Thyroid gland (tissue), 4 donors: ENCODE results near the gene CDCA5. TPM values are rescaled to one million over a fixed set of nuclear protein-coding genes. Genes with fewer than 3 reads are reported as not detected.

ENCODE experiments used
- DNase-seq, 2 donors: peaks; one replicate each; pipeline ENCODE4 v3.0.0-alpha.2; 2019
- H3K27ac ChIP-seq, 3 donors: fragments of 200-600 bp; sonication (generic); 1 replicate in 2 of 3; 2 replicates in 1 of 3; pipeline ENCODE4 v1.5.1; 2016 to 2019; ENCODE audit warnings: mild to moderate bottlenecking in 1 of 3, moderate library complexity in 1 of 3
- H3K27me3 ChIP-seq: fragments of 200-600 bp; sonication (generic); one replicate; pipeline ENCODE4 v1.5.1; 2019
- H3K36me3 ChIP-seq, 2 donors: fragments of 200-600 bp; sonication (generic); one replicate each; pipeline ENCODE4 v1.5.1; 2016 to 2019
- H3K4me1 ChIP-seq, 2 donors: fragments of 200-600 bp; sonication (generic); one replicate each; pipeline ENCODE4 v1.5.1; 2017 to 2019
- H3K4me3 ChIP-seq, 3 donors: fragments of 200-600 bp; sonication (generic); replicated peaks in 1 of 3; 1 replicate in 2 of 3; 2 replicates in 1 of 3; pipeline ENCODE4 v1.5.1; 2016; ENCODE audit warnings: mild to moderate bottlenecking in 1 of 3
- H3K9me3 ChIP-seq: fragments of 200-600 bp; sonication (generic); one replicate; pipeline ENCODE4 v1.5.1; 2017
- POLR2A ChIP-seq, 2 donors: fragments of 450-650 bp; IDR thresholded peaks; one replicate each; pipeline ENCODE4 v1.6.1; 2017; ENCODE audit warnings: antibody characterized with exemption in 2 of 2, mild to moderate bottlenecking in 2 of 2, moderate library complexity in 1 of 2
- WGBS, 2 donors: methylation state at CpG; one replicate each; pipeline ENCODE4 v1.1.5; 2017; 5-methylcytosine and 5-hydroxymethylcytosine counted together
- intact Hi-C: fragments of 100-400 bp; cut with DNase I; formaldehyde crosslinking; loops from one replicate; pipeline ENCODE4 v1.15.1; 2023
- total RNA-seq, 4 donors: library from RNA; depleted of rRNA; stranded (reverse); fragments of >200 nt; gene quantifications; one replicate each; pipeline ENCODE4 v1.2.3, GENCODE V29; 2016
- TF ChIP-seq, protein P1 (sequence below), 6 experiments: fragments of 200-600 bp in 3 of 6; fragments of 450-650 bp in 3 of 6; sonication (generic) in 3 of 6; IDR thresholded peaks; one replicate each; pipeline ENCODE4 v1.5.1; 2016 to 2019; ENCODE audit warnings: antibody characterized with exemption in 6 of 6, mild to moderate bottlenecking in 2 of 6, inconsistent platforms in 1 of 6, moderate library complexity in 1 of 6

CDCA5 gene
- total RNA-seq, 4 donors from 2014 or later, result 0.71 to 1.8 (median 0.81) TPM; not detected in 1

DNA sequence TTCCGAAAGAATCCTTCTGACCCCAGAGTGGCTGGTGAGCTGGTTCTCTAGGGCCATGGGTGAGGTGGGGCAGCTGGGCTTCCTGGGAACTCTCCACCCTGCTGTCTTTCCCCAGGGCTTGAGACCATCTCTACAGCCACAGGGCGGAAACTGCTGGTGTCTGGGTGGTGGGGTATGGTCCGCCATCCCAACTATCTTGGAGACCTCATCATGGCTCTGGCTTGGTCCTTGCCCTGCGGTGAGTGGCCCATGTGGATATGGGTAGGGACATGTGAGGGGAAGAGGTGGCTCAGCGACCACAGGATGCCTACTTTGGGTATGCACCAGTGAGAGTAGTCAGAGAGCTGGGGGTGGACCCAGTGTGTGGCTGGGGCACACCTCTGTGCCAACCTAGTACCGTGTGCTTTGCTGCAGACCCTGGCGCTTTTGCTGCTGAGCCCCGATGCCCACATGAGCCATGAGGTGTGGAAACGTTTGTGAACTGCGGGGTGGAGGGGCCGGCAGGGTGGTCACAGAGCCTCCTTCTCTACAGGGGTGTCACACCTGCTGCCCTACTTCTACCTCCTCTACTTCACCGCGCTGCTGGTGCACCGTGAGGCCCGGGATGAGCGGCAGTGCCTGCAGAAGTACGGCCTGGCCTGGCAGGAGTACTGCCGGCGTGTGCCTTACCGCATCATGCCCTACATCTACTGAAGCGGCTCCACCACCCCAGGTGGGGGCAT, 31.7 kb upstream of the CDCA5 start:
- no peak for DNase-seq
- Histone ChIP-seq H3K9me3 (no peaks in the 10 kb centered on the region), H3K27ac (no peak overlapping the region), H3K4me1 (peaks cover 37 to 49% of the 10 kb centered on the region in 2 donors), H3K4me3 (no peak overlapping the region), H3K27me3 (no peaks in the 10 kb centered on the region), H3K36me3 (peaks cover 13 to 17% of the 10 kb centered on the region in 2 donors)
- intact Hi-C loops, result loop anchor here (10.0 kb wide), 2 partner anchors 101 to 201 kb away; partner anchors contain the start of genes ARL2 and ATG2A
- no peak for TF ChIP-seq POLR2A (IDR thresholded peaks at IDR 0.05)
- TF ChIP-seq, protein P1, sequence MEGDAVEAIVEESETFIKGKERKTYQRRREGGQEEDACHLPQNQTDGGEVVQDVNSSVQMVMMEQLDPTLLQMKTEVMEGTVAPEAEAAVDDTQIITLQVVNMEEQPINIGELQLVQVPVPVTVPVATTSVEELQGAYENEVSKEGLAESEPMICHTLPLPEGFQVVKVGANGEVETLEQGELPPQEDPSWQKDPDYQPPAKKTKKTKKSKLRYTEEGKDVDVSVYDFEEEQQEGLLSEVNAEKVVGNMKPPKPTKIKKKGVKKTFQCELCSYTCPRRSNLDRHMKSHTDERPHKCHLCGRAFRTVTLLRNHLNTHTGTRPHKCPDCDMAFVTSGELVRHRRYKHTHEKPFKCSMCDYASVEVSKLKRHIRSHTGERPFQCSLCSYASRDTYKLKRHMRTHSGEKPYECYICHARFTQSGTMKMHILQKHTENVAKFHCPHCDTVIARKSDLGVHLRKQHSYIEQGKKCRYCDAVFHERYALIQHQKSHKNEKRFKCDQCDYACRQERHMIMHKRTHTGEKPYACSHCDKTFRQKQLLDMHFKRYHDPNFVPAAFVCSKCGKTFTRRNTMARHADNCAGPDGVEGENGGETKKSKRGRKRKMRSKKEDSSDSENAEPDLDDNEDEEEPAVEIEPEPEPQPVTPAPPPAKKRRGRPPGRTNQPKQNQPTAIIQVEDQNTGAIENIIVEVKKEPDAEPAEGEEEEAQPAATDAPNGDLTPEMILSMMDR (IDR thresholded peaks at IDR 0.05), result no peak
- 88 to 95% methylated on average over 20 of the region's 21 CpGs for WGBS, 2 donors

- no peaks in the 10 kb centered on the region for H3K9me3 ChIP-seq
- 90 to 91% methylated on average over 7 to 11 of the region's 11 CpGs for WGBS, 2 donors
- peaks cover 37 to 48% of the 10 kb centered on the region in 2 donors for H3K4me1 ChIP-seq
These were observed 30.8 kb upstream of the CDCA5 start for GRCh38 chr11:65114538-65115171.

GRCh38 chr11:65113839-65114238, 30.0 kb upstream of the CDCA5 start:
- Histone ChIP-seq H3K9me3 (no peaks in the 10 kb centered on the region), H3K4me3 (no peak overlapping the region), H3K27me3 (no peaks in the 10 kb centered on the region), H3K36me3 (peaks cover 3 to 10% of the 10 kb centered on the region in 2 donors), H3K27ac (peak overlapping the region in 2 of 3 donors; percentile 39 to 74), H3K4me1 (peaks cover 37 to 48% of the 10 kb centered on the region in 2 donors)
- DNase-seq, result peak in 1 of 2 donors; percentile 19
- no peak for TF ChIP-seq POLR2A (IDR thresholded peaks at IDR 0.05)
- TF ChIP-seq, protein P1 (IDR thresholded peaks at IDR 0.05), result no peak
- WGBS, 2 donors, result 41 to 50% methylated on average over 6 of the region's 6 CpGs
- intact Hi-C loops, result loop anchor here (5.0 to 10.0 kb wide), 3 partner anchors 68 to 199 kb away; partner anchors contain the start of genes ARL2, ATG2A and CAPN1

More at GRCh38 chr11:65114538-65115171, 30.8 kb upstream of the CDCA5 start:
- Histone ChIP-seq H3K36me3 (peaks cover 7 to 10% of the 10 kb centered on the region in 2 donors), H3K27me3 (no peaks in the 10 kb centered on the region), H3K27ac (no peak overlapping the region), H3K4me3 (no peak overlapping the region)
- no peak for TF ChIP-seq POLR2A (IDR thresholded peaks at IDR 0.05)
- TF ChIP-seq, protein P1 (IDR thresholded peaks at IDR 0.05), result no peak
- DNase-seq, result no peak
- intact Hi-C loops, result loop anchor here (5.0 to 10.0 kb wide), 3 partner anchors 68 to 200 kb away; partner anchors contain the start of genes ARL2, ATG2A and CAPN1

DNA sequence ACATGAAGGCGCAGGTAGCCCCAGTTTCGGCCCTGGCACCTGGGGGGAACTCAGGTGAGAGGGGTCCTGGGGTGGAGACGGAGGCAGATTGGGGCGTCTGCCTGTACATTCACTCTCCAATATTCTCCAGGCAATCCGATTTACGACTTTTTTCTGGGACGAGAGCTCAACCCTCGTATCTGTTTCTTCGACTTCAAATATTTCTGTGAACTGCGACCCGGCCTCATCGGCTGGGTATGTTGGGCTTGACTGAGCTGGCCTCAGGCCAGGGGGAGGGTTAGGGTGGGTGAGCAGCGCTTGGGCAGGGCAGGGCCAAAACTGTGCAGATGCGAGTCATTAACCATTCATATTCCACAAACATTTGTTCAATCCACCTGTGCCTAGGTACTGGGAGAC, 29.5 kb upstream of the CDCA5 start:
- Histone ChIP-seq H3K4me1 (peaks cover 37 to 48% of the 10 kb centered on the region in 2 donors), H3K9me3 (no peaks in the 10 kb centered on the region), H3K36me3 (peaks cover 6 to 15% of the 10 kb centered on the region in 2 donors), H3K27ac (peak overlapping the region; percentile 39 to 74 (median 62)), H3K27me3 (no peaks in the 10 kb centered on the region), H3K4me3 (no peak overlapping the region)
- intact Hi-C loops, result loop anchor here (5.0 to 10.0 kb wide), 3 partner anchors 69 to 199 kb away; partner anchors contain the start of genes ARL2, ATG2A and CAPN1
- no peak for TF ChIP-seq POLR2A (IDR thresholded peaks at IDR 0.05)
- TF ChIP-seq, protein P1 (IDR thresholded peaks at IDR 0.05), result no peak
- DNase-seq, result peak; percentile 83 to 87
- 10 to 24% methylated on average over 14 of the region's 14 CpGs for WGBS, 2 donors
